HG02571 (cell line): ENCODE data around the gene TMPO.
"Not testable (repeated sequence)": the region's sequence is repeated elsewhere in the genome, so short reads cannot be mapped to it uniquely, and the experiment has no call there.

Source experiments
- ATAC-seq: cut with Tn5 transposase; IDR thresholded peaks from one replicate; pipeline ENCODE4 v1.9.1; 2021; ENCODE audit warnings: mild to moderate bottlenecking, moderate library complexity; ENCODE audit not compliant: unreplicated experiment

Gene TMPO

DNA sequence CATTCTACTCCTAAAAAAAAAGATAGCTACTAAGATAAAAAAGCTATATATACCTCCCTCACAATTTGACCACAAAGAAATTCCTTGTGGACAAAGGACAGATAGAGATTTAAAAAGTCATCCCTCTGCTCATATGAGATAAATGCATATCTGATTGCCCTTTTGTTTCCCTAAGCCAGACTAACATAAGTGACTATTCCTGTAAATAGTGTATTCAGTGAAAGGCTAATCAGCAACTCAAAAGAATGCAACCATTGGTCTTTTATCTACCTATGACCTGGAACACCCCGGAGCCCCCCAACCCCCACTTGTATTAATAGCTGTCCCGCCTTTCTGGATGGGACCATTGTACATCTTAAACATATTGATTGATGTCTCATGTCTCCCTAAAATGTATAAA, 6.3 kb upstream of the TMPO start:
- ATAC-seq: no peak

DNA sequence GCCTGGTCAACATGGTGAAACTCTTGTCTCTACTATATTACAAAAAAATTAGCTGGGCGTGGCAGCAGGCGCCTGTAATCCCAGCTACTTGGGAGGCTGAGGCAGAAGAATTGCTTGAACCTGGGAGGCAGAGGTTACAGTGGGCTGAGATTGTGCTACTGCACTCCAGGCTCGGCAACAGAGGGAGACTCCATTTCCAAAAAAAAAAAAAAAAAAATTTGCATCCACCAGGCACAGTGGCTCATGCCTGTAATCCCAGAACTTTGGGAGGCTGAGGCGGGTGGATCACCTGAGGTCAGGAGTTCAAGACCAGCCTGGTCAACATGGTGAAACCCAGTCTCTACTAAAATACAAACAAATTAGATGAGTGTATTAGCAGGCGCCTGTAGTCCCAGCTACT, 3.6 kb upstream of the TMPO start:
- ATAC-seq: not testable (repeated sequence)

DNA sequence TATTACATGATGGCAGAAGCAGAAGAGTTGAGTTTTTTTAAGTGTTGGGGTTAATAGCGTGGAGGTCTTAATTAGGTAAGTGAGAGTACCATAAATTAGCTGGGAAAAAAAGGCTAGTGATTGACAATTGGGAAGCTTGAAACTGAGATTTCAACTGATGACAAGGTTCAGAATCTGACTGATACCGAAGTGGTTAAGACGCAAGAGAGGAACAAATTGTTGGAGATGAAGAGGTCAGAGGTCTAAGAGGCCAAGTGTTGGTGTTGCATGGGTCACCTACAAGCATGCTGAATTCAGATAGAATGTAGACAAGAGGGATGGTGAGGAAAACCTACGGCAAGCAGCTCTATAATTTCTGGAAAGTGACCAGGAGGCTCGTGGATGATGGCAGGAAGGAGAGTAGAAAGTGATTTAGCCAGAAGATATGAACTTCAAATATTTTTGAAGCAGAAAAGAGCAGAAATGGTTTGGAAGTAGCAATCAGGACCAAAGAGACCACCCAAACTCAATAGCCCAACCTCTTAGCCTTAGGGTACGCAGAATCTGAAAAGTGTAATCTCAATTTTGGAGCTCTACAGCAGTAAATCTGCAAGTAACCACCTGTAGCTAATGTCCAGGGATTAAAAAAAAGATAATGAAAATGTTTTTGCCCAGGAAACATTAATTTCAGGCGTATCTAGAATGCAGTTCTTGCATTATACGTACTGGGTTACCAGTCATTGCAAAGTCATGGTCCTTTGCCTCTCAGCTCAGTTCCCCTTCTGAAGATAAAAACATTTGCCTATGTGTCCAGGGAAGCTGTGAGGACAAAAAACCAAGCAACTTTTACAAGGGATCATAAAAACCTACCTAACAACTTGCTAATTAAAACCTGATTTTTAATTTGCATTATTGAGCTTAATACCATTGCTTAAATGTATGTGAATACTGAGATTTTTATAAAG, 1.7 kb upstream of the TMPO start:
- no peak for ATAC-seq

DNA sequence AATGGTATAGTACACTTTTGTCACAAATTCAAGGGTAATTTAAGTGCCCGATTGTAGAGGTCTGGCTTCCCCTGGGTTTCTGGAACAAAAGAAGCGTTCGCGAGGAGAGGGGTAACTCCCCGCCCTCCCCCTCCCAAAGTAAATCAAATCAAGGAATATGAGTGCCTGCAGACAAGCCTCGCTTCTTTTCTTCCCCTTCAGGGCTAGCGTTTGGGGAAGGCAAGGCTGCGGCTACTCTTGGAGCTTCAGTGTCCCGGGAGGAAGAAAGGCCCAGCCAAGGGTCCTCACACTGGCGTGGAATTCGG, 456 bp upstream of the TMPO start:
- no peak for ATAC-seq

DNA sequence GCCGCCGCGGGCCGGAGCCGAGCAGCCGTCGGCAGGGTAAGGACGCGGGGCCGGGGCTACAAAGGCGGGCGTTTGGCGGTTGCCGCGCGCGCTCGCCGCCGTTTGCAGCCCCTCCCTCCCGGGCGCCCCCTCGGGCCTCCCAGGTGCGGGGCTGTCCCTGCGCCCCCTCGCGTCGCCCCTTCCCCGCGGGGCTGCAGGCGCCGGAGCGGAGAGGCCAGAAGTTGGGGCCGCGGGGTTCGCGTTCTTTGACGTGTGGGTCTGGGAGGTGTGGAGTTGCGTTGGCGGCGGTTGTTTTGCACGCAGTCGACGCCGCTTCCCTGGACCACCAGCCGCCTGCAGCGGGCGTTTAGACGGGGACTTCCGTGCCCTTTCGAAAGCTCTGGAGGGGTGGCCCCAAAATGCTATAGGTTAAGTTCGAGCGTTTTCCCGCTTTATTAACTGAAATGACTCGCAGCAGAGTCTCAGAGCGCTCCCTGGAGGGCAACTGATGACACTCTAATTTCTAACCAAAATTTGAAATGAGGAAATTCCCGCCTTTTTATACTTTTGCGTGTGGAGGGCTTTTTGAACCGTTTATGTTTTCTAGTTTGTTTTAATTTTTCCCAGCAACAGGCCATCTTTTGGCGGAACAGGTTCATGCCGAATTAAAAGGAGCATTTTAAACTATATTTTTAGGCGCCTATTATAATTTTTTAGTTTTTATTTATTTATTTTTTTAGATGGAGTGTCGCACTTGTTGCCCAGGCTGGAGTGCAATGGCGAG, 902 bp downstream of the TMPO start:
- peak; percentile 55 for ATAC-seq

DNA sequence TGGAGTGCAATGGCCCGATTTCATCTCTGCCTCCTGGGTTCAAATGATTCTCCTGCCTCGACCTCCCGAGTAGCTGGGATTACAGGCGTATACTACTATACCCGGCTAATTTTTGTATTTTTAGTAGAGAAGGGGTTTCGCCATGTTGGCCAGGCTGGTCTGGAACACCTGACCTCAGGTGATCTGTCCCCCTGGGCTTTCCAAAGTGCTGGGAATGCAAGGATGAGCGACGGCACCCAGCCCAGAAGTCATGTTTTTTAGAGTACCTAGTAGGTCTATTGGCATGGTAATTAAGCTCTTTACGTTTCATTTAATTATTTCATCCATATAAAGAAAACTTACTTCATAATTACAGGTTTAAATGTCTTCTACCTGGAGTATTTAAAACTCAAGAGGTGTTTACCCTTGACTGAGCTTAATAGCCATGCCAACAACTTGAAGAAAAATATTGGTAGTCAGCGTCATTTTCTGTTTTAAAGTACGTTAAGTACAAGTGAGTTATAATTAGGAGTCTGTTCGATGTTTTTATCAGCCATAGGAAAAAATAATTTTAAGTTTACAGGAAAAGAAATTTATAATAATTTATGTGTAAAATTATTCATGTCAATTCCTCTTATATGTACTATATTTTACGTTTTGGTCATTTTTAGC, 4.0 kb downstream of the TMPO start:
- ATAC-seq: no peak

DNA sequence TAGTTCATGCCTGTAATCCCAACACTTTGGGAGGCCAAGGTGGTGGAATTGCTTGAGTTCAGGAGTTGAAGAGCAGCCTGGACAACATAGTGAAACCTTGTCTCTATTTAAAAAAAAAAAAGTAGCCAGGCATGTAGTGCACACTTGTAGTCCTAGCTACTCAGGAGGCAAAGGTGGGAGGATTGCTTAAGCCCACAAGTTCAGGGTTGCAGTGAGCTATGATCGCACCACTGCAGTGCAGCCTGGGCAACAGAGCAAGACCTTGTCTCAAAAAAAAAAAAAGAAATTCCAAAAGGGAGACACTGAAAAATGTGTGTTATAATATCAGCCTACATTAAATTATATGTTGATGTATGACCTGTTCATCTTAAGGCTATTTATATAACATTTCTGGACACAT, 14.7 kb downstream of the TMPO start:
- no peak for ATAC-seq

DNA sequence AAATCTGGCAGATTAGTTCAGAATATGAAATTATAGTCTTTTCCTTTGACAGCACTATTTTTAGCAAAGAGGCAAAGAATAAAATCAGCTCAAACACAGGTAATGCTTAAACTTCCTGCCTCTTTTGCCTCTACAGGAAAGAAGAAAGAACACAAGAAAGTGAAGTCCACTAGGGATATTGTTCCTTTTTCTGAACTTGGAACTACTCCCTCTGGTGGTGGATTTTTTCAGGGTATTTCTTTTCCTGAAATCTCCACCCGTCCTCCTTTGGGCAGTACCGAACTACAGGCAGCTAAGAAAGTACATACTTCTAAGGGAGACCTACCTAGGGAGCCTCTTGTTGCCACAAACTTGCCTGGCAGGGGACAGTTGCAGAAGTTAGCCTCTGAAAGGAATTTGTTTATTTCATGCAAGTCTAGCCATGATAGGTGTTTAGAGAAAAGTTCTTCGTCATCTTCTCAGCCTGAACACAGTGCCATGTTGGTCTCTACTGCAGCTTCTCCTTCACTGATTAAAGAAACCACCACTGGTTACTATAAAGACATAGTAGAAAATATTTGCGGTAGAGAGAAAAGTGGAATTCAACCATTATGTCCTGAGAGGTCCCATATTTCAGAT, 17.4 kb downstream of the TMPO start:
- ATAC-seq: no peak

DNA sequence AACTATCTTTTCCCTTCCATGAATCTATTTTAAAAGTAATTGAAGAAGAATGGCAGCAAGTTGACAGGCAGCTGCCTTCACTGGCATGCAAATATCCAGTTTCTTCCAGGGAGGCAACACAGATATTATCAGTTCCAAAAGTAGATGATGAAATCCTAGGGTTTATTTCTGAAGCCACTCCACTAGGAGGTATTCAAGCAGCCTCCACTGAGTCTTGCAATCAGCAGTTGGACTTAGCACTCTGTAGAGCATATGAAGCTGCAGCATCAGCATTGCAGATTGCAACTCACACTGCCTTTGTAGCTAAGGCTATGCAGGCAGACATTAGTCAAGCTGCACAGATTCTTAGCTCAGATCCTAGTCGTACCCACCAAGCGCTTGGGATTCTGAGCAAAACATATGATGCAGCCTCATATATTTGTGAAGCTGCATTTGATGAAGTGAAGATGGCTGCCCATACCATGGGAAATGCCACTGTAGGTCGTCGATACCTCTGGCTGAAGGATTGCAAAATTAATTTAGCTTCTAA, 18.4 kb downstream of the TMPO start:
- ATAC-seq: no peak

DNA sequence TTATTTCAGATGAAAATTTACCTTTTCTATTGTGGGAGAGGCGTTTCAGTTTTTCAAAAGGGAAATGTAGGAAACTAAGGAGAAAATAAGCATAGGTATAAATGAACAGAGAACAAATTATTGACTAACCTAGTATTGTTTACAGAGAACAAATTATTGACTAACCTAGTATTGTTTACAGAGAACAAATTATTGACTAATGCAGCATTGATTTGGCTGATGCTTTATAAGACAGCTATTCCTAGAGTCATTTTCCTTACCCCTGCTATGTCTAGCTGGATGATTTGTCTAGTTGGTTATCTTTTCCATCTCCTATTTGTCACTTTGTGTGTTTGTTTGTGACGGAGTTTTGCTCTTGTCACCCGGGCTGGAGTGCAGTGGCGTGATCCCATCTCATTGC, 22.6 kb downstream of the TMPO start:
- no peak for ATAC-seq

DNA sequence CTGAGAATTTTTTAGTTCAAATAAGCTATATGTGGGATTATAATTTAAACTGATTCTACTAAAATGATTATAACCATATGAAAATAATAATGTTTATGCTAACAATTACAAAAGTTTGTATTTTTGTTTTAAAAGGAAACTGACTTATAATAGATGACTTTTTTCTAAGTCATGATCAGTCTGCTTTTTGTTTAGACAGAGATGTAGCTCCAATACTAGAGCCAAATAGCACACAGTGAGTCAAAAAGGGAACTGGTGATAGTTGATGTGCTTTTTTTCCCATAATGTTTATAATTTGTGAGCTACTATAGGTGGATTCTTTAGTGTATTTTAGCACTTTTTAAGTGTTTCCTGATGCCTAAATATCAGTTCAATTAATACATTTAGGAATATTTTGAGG, 28.3 kb downstream of the TMPO start:
- no peak for ATAC-seq

DNA sequence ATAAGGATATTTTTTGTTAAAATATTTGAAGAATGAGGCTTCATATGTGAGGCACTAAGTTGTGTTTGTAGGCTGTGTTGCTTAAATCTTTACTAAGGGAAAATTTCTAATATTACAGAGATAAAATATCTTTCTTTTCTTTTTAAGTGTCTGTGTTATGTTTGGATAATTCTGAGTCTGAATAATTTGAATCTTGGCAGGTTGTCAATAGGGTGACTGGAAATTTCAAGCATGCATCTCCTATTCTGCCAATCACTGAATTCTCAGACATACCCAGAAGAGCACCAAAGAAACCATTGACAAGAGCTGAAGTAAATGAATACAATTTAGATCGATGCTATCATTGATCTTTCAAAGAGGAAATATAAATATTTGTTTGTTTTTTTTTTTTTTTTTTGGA, 29.4 kb downstream of the TMPO start:
- ATAC-seq: no peak

DNA sequence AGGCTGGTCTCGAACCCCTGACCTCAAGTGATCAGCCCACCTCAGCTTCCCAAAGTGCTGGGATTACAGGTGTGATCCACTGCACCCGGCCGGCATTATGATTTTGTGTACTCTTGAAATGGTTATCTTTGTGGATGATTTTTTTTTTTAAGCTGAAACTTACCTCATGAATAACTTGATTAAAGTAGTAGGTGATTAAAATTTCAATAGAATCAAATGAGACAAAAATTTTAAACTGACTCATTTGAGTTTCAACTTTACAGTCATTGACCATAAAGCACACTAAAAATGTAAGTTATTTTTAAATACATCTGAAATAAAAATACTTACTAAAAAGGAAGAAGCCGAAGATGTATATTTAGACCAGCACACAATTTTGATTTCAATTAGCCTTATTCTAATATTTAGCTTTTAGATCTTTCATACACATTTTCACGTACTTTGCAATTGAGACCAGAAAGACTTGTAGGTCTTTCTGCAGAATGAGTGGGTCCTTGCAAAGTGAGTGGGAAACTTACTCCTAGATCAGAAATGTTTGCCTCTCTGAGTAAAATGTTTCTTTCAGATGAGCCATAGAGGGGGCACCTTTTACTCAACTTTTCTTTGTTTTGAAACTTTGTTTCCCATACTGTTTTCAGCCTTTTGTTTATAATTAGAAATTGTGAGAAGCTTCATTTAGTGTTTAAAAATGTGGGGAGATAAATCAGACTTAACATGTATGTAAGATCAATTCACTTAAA, 34.2 kb downstream of the TMPO start:
- no peak for ATAC-seq

DNA sequence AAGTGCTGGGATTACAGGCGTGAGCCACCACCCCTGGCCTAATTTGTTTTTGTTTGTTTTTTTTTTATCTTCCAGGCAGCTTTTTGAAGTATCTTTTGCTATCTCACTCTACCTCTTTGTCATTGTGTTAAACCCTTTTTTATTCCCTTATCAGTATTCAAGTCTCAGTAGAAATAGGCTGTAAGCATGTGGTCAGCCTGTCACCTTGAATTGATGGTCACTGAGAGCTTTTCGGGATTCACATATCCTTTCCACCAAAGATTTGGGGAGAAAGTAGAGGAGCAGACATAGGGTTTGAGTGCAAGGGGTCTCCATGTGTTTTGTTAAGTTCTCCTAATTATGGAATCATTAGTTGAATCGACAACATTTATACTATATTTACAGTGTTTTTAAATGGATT, 36.4 kb downstream of the TMPO start:
- ATAC-seq: no peak

DNA sequence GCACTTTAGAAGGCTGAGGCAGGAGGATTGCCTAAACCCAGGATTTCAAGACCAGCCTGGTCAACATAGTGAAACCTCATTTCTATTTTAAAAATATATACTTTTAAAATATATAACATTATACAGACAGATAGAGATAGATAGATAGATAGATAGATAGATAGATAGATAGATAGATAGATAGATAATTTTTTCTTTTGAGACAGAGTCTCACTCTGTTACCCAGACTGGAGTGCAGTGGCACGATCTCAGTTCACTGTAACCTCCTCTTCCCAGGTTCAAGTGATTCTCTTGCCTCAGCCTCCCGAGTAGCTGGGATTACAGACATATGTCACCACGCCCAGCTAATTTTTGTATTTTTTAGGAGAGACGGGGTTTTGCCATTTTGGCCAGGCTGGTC, 42.7 kb downstream of the TMPO start:
- ATAC-seq: not testable (repeated sequence)

DNA sequence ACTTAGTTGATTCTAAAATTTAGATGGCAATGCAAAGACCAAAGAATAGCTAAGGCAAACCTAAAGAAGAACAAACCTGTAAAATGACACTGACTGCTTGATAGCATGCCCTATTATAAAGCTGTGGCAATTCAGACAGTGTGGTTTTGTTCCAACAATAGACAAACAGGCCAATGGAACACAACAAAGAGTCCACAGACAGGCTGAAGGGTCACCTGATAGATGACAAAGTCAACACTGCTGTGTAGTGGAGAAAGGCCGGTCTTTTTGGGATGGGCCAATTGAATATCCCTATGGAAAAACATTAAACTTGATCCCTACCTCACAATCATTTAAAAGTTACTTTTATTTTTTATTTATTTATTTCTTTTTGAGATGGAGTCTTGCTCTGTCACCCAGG, 44.3 kb downstream of the TMPO start:
- ATAC-seq: no peak

DNA sequence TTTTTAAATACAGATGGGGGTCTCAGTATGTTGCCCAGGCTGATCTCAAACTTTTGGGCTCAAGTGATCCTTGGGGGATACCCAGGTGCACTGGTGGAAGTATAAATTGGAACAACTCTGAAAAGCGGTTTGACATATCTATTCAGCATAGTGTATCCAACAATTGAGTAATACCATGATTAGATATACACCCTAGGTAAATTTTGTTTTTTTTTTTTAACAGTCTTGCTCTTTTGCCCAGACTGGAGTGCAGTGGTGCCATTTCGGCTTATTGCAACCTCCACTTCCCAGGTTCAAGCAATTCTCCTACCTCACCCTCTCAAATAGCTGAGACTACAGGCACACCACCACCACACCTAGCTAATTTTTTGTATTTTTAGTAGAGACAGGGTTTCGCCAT, 46.5 kb downstream of the TMPO start:
- ATAC-seq: no peak

DNA sequence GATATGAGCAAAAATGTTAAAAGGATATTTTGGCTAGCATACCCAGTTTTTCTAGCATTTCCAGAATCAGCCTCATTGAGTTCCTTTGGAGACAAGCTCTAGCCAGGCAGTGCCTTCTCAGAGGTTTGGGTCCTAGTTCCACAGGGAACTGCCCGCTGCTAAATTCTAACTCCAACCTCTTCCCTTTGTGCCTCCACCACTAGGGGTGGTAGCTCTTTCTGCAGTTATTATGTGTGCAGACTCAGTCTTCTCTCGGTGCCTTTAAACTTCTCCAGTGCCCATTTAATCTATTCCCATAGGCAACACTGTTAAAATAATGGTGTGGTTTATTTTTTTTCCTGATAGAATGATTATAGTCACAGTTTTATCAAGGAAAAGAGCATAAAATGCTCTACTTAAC, 56.6 kb downstream of the TMPO start:
- no peak for ATAC-seq

DNA sequence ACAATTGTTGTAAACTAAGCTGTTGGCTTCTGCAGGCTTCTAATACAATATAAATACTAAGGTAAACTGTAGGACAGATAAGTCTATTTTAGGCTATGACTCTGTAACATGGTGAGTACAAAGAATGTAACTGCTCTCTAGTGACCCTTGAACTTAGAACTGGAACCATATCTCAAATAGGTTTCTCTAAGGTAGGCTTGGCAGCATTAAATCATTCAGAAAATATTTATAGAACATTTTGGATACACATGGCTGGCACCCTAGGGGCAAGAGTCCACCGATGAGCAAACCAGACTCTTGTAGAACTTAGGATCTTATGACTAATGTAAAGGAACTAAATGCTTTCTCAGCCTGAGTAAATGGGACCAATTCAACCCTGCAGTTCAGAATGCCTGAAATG, 58.7 kb downstream of the TMPO start:
- no peak for ATAC-seq

DNA sequence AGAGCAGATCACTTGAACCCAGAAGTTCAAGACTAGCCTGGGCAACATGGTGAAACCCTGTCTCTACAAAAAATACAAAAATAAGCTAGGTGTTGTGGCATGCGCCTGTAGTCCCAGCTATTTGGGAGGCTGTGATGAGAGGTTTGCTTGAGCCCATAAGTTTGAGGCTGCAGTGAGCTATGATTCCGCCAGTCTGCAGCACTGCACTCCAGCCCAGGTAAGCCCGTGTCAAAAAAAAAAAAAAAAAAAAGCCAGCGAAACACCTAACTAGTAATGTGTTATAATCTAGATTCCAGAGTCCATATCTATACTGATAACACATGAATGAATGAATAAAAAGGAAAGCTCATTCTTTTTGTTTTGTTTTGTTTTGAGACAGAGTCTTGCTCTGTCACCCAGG, 59.6 kb downstream of the TMPO start:
- no peak for ATAC-seq

DNA sequence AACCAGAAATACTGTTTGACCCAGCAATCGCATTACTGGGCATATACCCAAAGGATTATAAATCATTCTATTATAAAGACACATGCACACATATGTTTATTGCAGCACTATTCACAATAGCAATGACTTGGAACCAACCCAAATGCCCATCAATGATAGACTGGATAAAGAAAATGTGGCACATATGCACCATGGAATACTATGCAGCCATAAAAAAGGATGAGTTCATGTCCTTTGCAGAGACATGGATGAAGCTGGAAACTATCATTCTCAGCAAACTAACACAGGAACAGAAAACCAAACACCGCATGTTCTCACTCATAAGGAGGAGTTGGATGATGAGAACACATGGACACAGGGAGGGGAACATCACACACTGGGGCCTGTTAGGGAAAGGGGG, 61.4 kb downstream of the TMPO start:
- not testable (repeated sequence) for ATAC-seq
